HepG2 (cell line): ENCODE measurements around the gene STK11. TPM values are rescaled to one million over a fixed set of nuclear protein-coding genes. Genes with fewer than 3 reads are reported as not detected.
"Not testable (repeated sequence)": the region's sequence is repeated elsewhere in the genome, so short reads cannot be mapped to it uniquely, and the experiment has no call there.

ENCODE experiments used
- EP300 ChIP-seq, 3 experiments: sonication (generic) in 1 of 3; formaldehyde crosslinking in 1 of 3; IDR thresholded peaks; 2 replicates each; pipeline versions ENCODE4 v1.5.1 to v1.6.1; 2011 to 2020; ENCODE audit warnings: low read depth in 2 of 3, low read length in 2 of 3, borderline replicate concordance in 1 of 3, improper control_type of control experiment in 1 of 3, mild to moderate bottlenecking in 1 of 3, missing genetic modification reagents in 1 of 3, moderate library complexity in 1 of 3
- FOXO1 ChIP-seq: sonication (generic); formaldehyde crosslinking; IDR thresholded peaks from 2 replicates; pipeline ENCODE4 v1.4.0; 2020; ENCODE audit warnings: missing genetic modification reagents
- MAZ ChIP-seq, 2 experiments: sonication (generic) in 1 of 2; formaldehyde crosslinking in 1 of 2; IDR thresholded peaks; 2 replicates each; pipeline versions ENCODE4 v1.5.0 to v1.6.1; 2012 to 2020; ENCODE audit warnings: low read depth in 2 of 2, mild to moderate bottlenecking in 2 of 2, borderline replicate concordance in 1 of 2, improper control_type of control experiment in 1 of 2, low read length in 1 of 2, missing genetic modification reagents in 1 of 2, moderate library complexity in 1 of 2
- MIXL1 ChIP-seq: IDR thresholded peaks from 2 replicates; pipeline ENCODE4 v1.6.1; 2016
- NAIF1 ChIP-seq: sonication (generic); formaldehyde crosslinking; IDR thresholded peaks from 2 replicates; pipeline ENCODE4 v1.5.0; 2020; ENCODE audit warnings: mild to moderate bottlenecking, missing genetic modification reagents, borderline replicate concordance
- NFKBIZ ChIP-seq: IDR thresholded peaks from 2 replicates; pipeline ENCODE4 v1.6.1; 2018; ENCODE audit warnings: missing genetic modification reagents, missing compliant biosample characterization
- ONECUT2 ChIP-seq: sonication (generic); formaldehyde crosslinking; IDR thresholded peaks from 2 replicates; pipeline ENCODE4 v1.4.0; 2020; ENCODE audit warnings: missing genetic modification reagents
- POLR2G ChIP-seq: fragments of 200-400 bp; formaldehyde crosslinking; IDR thresholded peaks from 2 replicates; pipeline ENCODE4 v1.6.1; 2018; ENCODE audit warnings: mild to moderate bottlenecking, low read depth, low read length, moderate library complexity
- RARA ChIP-seq: IDR thresholded peaks from 2 replicates; pipeline ENCODE4 v1.6.1; 2016; ENCODE audit warnings: missing genetic modification reagents, missing compliant biosample characterization
- UBTF ChIP-seq: sonication (generic); formaldehyde crosslinking; IDR thresholded peaks from 2 replicates; pipeline ENCODE4 v1.4.0; 2020; ENCODE audit warnings: mild to moderate bottlenecking, missing genetic modification reagents
- YEATS2 ChIP-seq: sonication (generic); formaldehyde crosslinking; IDR thresholded peaks from 2 replicates; pipeline ENCODE4 v1.4.0; 2020; ENCODE audit warnings: missing genetic modification reagents, borderline replicate concordance
- ZEB1 ChIP-seq: IDR thresholded peaks from 2 replicates; pipeline ENCODE4 v1.6.1; 2012; ENCODE audit warnings: mild to moderate bottlenecking, low read depth, inconsistent platforms; ENCODE audit not compliant: insufficient replicate concordance
- ZFP37 ChIP-seq: sonication (generic); formaldehyde crosslinking; IDR thresholded peaks from 2 replicates; pipeline ENCODE4 v1.4.0; 2020; ENCODE audit warnings: missing genetic modification reagents, borderline replicate concordance
- ZNF430 ChIP-seq: sonication (generic); formaldehyde crosslinking; IDR thresholded peaks from 2 replicates; pipeline ENCODE4 v1.9.0; 2021; ENCODE audit warnings: mild to moderate bottlenecking, missing genetic modification reagents
- polyA plus RNA-seq, 8 experiments: library from polyadenylated mRNA; depleted of rRNA in 3 of 8; stranded (reverse) in 7 of 8; unstranded in 1 of 8; fragments of >200 nt; fragmentation: Illumina TruSeq in 4 of 8; extraction: Trizol in 4 of 8; gene quantifications; 2 replicates each; pipeline versions ENCODE4 v1.2.1 to v1.2.3, GENCODE V29; 2011 to 2016; ENCODE audit warnings: low read depth in 4 of 8, missing spikeins in 1 of 8, mixed read lengths in 1 of 8; ENCODE audit not compliant: insufficient read depth in 1 of 8
- total RNA-seq, 5 experiments: library from RNA; depleted of rRNA; stranded (reverse); fragments of >200 nt; fragmentation: Illumina TruSeq; extraction: Trizol; gene quantifications; 2 replicates each; pipeline ENCODE4 v1.2.3, GENCODE V29; 2016; ENCODE audit warnings: low read depth in 1 of 5
- TF ChIP-seq, protein P1 (sequence below): sonication (generic); formaldehyde crosslinking; IDR thresholded peaks from 2 replicates; pipeline ENCODE4 v1.4.0; 2020; ENCODE audit warnings: missing genetic modification reagents, borderline replicate concordance
- TF ChIP-seq, protein P2 (sequence below): sonication (generic); formaldehyde crosslinking; IDR thresholded peaks from 2 replicates; pipeline ENCODE4 v1.4.0; 2020; ENCODE audit warnings: mild to moderate bottlenecking, missing genetic modification reagents, borderline replicate concordance

The STK11 gene
- total and polyA plus RNA-seq, 2 of the 13 experiments (the other 11 are each of a cell fraction or from before 2014, with no cell fraction given): 27.5 to 43.6 TPM

GRCh38 chr19:1246265-1247087, 40.9 kb downstream of the STK11 start (continued):
- TF ChIP-seq, protein P1, sequence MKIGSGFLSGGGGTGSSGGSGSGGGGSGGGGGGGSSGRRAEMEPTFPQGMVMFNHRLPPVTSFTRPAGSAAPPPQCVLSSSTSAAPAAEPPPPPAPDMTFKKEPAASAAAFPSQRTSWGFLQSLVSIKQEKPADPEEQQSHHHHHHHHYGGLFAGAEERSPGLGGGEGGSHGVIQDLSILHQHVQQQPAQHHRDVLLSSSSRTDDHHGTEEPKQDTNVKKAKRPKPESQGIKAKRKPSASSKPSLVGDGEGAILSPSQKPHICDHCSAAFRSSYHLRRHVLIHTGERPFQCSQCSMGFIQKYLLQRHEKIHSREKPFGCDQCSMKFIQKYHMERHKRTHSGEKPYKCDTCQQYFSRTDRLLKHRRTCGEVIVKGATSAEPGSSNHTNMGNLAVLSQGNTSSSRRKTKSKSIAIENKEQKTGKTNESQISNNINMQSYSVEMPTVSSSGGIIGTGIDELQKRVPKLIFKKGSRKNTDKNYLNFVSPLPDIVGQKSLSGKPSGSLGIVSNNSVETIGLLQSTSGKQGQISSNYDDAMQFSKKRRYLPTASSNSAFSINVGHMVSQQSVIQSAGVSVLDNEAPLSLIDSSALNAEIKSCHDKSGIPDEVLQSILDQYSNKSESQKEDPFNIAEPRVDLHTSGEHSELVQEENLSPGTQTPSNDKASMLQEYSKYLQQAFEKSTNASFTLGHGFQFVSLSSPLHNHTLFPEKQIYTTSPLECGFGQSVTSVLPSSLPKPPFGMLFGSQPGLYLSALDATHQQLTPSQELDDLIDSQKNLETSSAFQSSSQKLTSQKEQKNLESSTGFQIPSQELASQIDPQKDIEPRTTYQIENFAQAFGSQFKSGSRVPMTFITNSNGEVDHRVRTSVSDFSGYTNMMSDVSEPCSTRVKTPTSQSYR (CRISPR knock-in tag): peak; percentile 79; the same call in 1 of the 2 replicates
- TF ChIP-seq, protein P2, sequence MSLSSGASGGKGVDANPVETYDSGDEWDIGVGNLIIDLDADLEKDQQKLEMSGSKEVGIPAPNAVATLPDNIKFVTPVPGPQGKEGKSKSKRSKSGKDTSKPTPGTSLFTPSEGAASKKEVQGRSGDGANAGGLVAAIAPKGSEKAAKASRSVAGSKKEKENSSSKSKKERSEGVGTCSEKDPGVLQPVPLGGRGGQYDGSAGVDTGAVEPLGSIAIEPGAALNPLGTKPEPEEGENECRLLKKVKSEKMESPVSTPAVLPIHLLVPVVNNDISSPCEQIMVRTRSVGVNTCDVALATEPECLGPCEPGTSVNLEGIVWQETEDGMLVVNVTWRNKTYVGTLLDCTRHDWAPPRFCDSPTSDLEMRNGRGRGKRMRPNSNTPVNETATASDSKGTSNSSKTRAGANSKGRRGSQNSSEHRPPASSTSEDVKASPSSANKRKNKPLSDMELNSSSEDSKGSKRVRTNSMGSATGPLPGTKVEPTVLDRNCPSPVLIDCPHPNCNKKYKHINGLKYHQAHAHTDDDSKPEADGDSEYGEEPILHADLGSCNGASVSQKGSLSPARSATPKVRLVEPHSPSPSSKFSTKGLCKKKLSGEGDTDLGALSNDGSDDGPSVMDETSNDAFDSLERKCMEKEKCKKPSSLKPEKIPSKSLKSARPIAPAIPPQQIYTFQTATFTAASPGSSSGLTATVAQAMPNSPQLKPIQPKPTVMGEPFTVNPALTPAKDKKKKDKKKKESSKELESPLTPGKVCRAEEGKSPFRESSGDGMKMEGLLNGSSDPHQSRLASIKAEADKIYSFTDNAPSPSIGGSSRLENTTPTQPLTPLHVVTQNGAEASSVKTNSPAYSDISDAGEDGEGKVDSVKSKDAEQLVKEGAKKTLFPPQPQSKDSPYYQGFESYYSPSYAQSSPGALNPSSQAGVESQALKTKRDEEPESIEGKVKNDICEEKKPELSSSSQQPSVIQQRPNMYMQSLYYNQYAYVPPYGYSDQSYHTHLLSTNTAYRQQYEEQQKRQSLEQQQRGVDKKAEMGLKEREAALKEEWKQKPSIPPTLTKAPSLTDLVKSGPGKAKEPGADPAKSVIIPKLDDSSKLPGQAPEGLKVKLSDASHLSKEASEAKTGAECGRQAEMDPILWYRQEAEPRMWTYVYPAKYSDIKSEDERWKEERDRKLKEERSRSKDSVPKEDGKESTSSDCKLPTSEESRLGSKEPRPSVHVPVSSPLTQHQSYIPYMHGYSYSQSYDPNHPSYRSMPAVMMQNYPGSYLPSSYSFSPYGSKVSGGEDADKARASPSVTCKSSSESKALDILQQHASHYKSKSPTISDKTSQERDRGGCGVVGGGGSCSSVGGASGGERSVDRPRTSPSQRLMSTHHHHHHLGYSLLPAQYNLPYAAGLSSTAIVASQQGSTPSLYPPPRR (CRISPR knock-in tag): peak; percentile 64; the same call in 1 of the 2 replicates
- TF ChIP-seq RARA (CRISPR knock-in tag): peak; percentile 73
- TF ChIP-seq EP300 (IDR thresholded peaks at IDR 0.05; ENCODE audit: low read depth in 2 of 2, low read length in 2 of 2): peak in 1 of 2 experiments; percentile 49; a peak in 2 of 4 replicates
- not testable (repeated sequence) for TF ChIP-seq EP300 (CRISPR knock-in tag; IDR thresholded peaks at IDR 0.05; ENCODE audit: borderline replicate concordance); MAZ (IDR thresholded peaks at IDR 0.05; ENCODE audit: borderline replicate concordance, low read depth, low read length)
- 0 out of 2 replicates have a peak, but pooled peaks have one; percentile 24 for TF ChIP-seq YEATS2 (CRISPR knock-in tag)
- 0 out of 2 replicates have a peak, but pooled peaks have one; percentile 25 for TF ChIP-seq ZFP37
- TF ChIP-seq ONECUT2: peak; percentile 64
- TF ChIP-seq UBTF: peak; percentile 50; the same call in 1 of the 2 replicates
- 0 out of 2 replicates have a peak, but pooled peaks have one; percentile 49 for TF ChIP-seq NAIF1 (CRISPR knock-in tag)
- TF ChIP-seq POLR2G: peak; percentile 54
- peak; percentile 34; the same call in 1 of the 2 replicates for TF ChIP-seq FOXO1 (CRISPR knock-in tag)
- 0 out of 2 replicates have a peak, but pooled peaks have one; percentile 17 for TF ChIP-seq ZNF430
- TF ChIP-seq MIXL1 (CRISPR knock-in tag): 0 out of 2 replicates have a peak, but pooled peaks have one; percentile 25
- TF ChIP-seq NFKBIZ (CRISPR knock-in tag): 0 out of 2 replicates have a peak, but pooled peaks have one; percentile 11
- TF ChIP-seq ZEB1: peak; percentile 64
- peak; percentile 6; the same call in 1 of the 2 replicates for TF ChIP-seq MAZ (CRISPR knock-in tag; IDR thresholded peaks at IDR 0.05; ENCODE audit: low read depth)
